CMK (cell line): ENCODE measurements around the gene OSER1.
"Not testable (repeated sequence)": the region's sequence is repeated elsewhere in the genome, so short reads cannot be mapped to it uniquely, and the experiment has no call there.

Experiments
- DNase-seq: peaks from one replicate; pipeline ENCODE4 v3.0.0-alpha.2; 2010; ENCODE audit warnings: low read depth

OSER1 gene

DNA sequence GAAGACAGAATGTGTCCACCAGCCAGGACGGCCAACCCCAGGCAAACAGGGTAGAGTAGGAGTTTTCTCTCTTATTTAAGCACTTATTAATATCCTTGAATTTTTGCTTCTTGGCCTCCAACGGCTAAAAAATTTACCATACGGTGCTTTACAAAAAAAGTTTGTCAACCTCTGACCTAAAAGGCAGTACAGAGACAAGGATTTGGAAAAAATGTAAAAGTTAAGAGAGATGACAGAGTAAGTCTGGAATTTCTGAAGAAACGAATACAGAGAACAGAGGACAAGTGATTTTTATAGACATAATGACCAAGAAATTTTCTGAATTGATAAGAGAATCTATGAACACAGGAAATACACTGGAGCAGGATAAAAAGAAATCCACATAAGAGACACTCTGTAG is 10.2 kb downstream of the OSER1 start:
- no peak for DNase-seq

DNA sequence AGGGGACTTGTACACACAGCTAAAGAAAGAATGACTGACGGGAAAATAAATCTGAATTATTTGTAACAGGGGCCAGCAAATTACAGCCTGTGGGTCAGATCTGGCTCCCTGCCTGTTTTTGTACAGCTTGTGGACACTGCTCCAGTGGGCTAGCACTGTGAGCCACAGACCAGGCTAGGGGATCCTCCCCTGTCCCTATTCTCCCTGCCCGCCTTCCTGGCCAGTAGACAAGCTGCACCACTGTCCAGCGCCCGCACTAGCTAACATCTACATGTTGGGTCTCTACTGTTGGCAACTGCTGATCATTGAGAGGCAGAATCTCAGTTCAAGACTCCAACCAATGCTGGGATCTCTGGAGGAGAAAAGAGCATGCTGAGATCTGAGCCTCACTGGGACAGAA is 10.7 kb downstream of the OSER1 start:
- no peak for DNase-seq

DNA sequence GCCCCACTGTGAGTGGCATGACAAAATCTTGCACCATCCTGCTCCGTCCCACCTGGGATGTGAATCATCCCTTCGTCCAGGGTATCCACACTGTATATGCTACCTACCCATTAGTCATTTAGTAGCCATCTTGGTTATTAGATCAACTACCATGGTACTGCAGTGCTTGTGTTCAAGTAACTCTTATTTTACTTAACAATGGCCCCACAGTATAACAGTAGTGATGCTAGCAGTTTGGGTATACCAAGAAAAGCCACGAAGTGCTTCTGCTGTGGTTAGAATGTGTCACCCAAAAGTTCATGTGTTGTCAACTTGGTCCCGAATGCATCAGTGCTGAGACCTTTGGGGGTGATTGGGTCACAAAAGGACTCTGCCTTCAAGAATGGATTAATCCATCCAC is 11.7 kb downstream of the OSER1 start:
- no peak for DNase-seq

DNA sequence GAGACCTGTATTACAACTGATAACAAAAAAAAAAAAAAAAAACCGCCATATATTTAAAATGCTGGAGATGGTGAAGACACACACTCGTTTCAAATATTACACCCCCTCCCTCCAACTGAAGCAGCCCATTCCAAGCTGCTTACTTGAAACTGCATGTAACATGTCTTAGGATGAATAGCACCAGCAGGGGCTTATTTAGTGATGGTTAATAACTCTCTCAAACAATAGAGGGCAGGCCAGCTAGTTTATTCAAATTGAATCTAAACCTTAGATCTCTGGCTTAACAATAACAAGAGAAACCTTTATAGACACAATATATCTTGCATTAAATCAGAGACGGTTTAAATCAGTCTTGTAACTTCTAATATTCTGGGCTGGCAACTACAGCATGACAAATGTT is 14.3 kb downstream of the OSER1 start:
- DNase-seq = no peak

DNA sequence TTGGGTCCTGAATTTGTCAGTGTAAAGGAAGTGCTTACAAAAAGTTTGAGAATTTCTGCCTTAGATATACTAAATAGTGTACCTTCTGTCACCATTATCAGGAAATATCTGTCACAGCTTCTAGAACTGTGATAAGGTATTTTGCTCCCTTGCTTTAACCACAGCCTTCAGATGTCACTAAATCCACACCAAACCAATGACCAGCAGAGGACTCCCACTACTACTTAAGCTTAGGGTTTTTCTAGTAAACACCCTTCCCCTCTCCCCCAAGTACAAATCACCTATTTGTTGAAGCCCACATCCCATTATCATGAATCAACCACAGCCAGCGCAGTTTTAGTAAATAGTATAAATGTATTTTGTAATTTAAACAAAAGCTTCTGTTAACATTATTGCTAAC is 15.0 kb downstream of the OSER1 start:
- DNase-seq = no peak

DNA sequence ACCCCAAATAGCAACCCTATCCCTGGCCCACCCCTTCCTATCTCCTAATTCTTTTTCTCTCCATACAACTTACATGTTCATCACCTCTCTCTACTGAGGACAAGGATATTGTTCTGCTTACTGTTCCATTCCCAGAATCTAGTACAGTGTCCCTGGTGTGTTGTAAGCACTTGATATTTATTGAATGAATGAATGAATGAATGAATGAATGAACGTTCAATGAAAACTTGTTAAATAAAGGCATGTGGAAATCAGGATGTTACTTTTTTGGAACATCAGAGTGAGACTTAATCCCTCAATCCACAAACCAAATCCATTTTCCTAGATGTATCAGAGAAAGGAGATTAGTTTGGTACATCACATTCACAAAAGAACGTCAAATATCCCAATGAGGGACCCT is 16.8 kb downstream of the OSER1 start:
- no peak for DNase-seq

DNA sequence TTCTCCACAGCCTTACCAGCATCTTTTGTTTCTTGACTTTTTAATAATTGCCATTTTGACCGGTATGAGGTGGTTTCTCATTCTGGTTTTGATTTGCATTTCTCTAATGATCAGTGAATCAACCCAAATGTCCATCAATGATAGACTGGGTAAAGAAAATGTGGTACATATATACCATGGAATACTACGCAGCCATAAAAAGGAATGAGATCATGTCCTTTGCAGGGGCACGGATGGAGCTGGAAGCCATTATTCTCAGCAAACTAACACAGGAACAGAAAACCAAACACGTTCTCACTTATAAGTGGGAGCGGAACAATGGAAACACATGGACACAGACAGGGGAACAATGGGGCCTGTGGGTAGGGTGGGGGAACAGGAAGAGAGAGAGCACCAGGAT is 18.9 kb downstream of the OSER1 start:
- not testable (repeated sequence) for DNase-seq

DNA sequence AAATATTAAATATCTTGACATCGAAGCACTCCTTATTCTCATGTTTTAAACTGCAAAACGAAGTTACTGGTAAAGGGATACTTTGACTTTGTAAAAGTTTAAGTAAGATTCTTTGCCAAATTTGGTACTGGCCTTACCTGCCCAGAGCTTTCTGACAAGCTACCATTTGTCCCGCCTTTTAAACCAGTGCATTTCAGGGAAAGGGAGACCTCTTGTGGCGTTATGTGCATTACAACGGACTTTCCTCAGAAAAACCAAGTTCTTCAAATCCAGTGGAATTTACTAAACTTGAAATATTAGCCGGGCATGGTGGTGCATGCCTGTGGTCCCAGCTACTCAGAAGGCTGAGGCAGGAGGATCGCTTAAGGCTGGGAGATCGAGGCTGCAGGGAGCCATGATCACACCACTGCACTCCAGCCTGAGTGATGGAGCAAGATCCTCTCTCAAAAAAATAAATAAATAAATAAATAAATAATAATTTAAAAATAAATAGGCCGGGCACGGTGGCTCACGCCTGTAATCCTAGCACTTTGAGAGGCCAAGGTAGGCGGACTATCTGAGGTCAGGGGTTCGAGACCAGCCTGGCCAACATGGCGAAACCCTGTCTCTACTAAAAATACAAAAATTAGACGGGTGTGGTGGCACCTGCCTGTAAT is 20.2 kb downstream of the OSER1 start:
- not testable (repeated sequence) for DNase-seq

DNA sequence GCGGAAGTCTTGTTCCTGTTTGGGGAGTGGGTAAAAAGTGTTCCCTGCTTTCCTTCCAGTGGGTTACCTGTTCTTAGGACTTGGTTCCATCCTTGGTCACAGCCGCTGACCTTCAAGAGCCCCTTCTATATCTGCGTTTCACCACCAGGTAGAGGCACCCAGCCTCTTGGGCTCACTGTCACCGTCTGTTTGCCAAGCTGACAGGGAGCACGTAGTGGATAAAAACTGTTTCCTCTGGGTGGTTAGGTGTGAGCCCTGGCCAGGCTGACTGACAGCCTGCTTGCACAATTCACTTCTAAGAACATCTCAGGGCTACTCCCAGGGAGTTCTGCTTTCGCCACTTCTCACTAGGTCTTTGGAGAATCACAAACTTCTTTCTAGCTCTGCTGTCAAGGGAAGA is 21.8 kb downstream of the OSER1 start:
- no peak for DNase-seq

DNA sequence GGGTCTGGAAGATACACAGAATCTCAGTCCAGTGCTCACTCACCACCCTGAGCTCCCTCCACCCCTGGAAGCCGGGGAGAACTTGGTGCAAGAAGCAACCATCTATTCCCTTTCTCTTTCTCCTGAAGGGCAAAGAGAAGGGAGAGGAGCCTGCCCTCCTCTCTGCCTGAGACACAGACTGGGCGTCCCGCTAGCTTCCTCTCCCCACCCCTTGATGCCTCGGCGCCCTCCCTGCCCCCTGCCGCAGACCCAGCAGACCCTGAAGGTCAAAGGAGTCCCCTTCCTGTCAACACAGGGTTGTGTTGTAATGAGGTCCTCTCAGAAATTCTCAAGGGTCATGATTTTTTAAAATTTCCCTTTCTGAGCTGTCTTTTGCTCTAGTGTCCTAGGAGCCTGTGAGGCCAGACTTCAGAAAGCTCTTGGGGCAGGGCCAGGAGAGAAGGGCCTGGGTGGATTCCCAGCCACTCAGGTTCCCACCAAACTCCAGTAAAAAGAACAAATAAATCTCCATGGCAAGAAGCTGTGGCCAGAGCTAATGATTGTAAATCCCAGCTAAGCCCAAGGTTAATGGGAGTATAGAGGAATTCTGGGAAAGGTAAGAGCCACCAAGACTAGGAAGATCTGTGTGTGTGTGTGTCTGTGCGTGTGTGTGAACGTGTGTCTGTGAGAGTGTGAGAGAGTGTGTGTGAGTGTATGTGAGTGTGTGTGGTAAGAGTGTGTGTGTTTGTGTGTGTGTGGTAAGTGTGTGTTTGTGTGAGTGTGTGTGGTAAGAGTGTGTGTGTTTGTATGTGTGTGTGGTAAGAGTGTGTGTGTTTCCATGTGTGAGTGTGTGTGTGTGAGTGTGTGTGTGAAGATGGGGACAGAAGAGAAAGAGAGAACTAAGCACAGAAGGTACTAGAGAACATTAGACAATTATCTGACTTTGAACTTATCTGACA is 22.5 kb downstream of the OSER1 start:
- no peak for DNase-seq

DNA sequence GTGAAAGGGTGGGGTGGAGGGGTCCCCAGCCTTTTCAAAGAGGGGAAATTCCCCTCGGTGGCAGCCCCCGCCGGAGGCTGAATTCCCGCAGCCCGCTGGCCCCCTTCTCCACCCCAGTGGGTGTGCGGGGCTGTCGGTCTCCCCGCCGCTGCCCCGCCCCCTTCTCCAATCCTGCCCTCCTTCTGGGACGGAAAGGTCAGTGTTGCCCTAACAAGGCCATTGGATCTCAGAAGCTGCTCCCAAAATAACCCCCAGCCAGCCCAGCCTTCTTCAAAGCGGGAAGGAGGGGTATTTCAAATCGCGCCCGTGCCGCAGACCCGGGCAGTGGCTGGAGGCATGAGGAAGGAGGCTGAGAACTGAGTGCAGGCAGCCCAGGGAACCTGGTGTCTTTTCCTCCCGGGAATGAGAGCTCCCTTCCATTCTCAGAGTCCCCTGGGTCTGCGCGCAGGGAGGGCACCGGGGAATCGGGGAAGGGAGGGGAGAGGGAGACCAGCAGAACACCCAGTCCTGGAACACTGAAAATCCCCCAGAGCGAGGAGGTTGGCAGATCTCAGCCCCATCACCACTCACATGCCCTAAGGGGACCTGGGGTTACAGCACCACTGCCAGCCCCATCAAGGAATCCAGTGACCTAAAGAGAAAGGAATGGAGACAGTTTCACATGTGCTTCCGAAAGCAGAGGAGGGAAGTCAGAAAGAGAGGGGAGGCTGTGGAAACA is 23.4 kb downstream of the OSER1 start, which contains the start of gene JPH2:
Gene JPH2, minus strand, starts transcription at position 135 of the 718 bp plus-strand sequence. CDS start 483 bp downstream, outside the sequence.
- DNase-seq = no peak

DNA sequence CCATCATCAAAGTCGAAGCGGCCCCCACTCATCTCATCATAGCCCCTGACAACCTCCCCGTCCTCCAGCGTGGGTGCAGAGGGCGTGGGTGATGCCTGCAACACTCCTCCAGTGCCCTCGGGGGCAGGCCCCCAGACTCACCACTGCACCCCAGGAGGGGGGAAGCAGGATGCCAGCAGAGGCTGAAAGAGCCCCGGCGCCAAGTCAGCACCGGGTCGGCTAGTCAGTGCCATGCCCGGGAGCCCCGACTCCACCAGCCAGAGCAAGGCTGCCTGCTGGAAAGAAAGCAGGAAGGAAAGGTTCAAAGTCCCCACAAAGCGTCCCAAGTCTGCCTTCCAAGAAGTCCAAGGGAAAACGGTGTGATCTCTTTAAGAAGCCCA is 23.9 kb downstream of the OSER1 start:
- no peak for DNase-seq

DNA sequence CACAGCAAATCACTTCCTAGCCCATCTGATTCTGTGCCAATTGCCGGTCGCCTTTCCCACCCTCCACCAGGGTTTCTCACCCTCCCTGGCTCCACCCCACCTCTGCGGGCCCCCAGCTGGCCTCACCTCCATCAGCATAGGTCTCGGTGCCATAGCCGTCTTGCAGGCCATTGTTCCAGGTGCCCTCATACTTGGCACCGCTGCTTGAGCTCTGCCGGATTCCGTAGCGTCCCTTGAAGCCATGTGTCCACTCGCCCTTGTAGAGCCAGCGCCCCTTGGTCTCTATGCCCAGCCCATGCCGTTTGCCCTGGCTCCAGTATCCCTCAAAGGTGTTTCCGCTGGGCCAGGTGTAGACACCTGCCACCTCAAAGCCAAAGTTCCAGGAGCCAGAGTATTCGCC is 24.4 kb downstream of the OSER1 start:
- no peak for DNase-seq

DNA sequence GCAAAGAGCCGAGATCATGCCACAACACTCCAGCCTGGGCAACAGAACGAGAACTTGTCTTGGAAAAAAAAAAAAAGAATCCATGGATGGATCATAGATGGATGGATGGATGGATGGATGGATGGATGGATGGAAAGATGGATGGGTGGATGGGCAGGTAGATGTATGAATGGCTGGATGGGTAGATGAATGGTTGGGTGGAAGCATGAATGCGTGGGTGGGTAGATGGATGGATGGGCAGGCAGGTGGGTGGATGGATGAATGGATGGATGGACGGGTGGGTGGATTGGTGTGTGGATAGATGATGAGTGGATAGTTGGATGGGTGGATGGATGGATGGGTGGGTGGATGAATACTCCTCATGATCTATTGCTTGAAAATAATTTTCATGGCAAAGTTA is 25.0 kb downstream of the OSER1 start:
- no peak for DNase-seq

DNA sequence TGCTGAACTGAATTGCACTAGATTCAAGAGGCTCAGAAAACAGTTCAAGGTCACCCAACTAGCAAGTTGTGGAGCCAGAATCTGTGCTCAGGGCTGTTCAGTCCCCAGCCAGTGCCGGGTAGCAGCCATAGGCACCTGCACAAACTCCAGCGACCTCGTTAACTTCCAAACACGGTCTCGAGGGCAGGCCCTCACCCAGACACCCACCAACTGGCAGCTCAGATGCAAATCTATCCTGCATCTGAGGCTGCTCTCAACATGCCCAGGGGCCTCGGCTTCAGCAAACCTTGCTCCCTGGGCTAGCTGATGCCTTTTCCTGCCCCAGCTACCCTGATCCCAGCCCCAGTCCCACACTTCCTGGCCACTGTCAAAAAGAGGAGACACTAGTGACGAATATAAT is 27.3 kb downstream of the OSER1 start:
- DNase-seq = no peak

DNA sequence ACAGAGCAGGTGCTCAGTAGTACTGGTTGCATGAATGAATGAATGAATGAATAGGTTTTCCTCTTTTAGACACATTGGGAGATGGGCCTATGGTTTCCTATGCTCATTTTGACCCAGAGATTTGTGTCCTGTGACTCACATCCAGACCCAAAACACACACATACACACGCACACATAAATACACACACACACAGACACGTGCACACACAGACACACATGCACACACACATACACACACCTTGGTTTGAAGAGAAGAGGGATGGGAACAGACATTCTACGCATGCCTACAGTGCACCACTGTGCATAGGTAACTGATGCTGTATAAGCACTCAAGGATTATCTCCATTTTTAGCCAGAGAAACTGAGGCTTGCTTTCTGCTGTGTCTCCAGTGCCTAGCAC is 27.7 kb downstream of the OSER1 start:
- DNase-seq = no peak

DNA sequence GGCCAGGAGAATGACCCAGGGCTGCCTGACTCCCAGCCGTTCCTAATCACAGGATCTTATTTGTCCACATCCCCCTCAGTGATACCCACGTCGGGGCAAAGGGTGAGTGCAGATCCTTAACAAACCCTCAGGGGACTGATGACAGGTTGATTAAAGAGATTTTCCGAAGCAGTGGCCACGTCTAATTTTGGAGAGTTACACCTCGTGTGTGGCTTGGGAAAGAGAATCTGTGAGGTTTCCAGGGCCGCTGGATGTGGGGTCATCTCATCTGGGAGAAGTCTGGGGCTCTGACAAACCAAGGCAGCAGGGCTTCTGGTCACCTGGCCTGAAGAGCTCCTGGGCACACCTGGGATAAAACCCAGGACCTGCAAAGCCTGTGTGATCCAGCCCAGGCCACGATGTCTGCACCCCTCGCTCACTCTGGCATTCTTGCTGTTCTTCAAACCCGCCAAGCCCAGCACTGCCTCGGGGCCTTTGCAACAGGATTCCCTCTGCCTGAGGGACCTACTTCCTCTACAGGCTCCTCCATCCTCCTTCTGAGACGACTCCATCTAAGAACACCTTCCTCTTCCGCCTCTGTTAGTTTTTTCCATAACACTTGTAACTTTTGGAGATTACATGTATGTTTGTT is 28.3 kb downstream of the OSER1 start:
- DNase-seq = no peak

DNA sequence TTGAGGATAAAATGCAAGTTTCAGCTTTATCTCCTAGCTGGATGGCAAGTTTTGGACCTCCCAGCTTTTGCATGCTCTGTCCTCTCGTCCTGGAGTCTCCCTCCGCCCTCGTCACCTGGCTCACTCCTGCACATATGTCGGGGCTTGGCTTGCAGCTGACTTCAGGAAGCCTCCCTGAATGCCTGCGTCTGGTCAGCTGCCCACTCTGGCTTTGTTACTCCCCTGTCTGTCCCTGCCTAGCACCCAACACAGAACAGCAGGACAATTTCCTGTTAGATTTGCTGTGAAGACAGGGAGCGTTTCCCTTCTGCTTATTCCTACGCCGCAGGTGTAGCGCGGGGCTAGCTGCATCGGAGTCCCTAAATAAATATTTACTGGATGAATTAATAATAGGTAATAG is 29.0 kb downstream of the OSER1 start:
- no peak for DNase-seq

DNA sequence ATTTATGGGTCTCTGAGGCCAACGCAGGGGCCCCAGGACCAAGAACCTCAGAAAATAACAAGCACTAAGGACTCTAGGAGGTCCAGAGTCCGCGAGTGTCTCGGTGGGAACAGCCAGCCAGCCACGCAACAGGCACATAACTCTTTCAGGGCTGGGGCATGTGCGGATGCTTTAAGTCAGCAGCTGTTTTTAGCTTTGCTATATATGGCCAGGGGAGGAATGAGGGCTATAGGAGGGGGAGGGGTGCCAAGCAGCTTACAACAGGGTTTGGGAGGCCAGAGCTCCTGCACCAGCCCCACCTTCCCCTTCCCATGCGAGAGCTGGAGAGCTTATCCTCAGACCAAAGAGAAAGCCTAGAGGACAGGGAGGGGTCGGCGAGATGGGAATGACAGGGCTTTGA is 29.8 kb downstream of the OSER1 start:
- no peak for DNase-seq

DNA sequence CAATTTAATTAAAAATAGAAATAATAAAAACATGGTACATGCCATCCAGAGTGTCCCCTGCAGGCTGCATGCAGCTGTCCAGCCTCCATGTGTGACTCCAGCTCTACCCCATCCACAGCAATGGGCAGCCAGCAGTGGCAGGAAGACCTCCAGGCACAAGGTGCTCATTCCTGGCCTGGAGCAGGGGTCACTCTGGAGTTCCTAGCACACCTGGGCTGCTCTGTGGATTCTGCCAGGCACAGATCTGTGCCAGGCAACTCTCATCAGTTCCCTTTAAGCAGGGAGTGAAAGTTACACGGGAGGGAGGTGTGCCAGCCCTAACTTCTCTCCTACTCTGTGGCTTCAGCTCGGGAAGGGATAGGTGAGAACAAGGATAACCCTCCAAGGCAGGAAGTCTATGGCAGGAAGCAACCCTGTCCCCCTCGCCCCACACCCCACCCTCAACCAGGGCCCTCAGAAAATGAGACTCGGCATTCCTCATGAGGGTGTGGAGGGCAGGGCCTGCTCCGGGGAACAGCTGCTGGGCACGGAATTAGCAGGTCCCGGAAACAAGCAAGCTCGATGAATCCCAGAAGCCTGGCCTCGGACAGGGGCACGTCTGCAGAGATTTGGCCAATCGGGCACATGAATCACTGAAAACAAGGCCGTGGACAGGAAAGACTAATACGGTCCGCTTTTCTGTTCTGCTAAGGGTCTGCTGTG is 33.6 kb downstream of the OSER1 start:
- no peak for DNase-seq

DNA sequence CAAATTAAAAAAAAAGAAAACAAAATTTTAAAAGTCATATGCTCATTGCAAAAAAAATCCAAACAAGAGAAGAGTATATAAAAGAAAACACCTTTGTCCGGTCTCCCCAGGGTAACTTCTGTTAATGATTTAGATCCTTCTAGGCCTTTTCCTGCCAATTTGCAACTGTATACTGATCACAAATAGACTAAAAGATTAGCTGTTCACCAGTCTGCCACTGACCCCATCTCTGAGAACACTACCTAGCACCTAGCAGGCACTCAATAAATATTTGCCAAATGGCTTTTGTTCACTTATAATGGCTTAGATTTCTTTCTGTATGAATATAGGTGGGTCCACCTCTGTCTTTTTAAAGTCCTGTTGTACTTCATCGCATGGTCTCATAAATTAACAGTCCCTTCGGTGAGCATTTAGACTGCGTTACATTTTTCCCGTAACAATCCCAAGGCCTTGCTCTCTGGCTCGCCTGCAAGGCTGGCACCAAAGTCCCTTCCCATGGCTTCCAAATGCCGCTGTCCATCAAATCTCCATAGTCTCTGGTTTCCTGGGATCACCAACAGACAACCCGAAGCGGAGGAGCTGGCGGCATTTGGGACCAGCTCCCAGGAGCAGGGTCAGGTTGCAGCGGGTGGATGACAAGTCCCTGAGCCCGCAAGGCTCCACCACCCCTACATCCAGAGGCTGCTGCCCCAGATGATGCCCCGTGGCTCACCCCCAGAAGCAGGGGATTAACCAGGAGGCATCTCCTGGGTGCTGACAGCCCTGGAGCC is 35.4 kb downstream of the OSER1 start:
- no peak for DNase-seq
